GM12874 (cell line): ENCODE results near the gene NOD1.

Experiments
- TF ChIP-seq, protein P1 (sequence below): IDR thresholded peaks from 2 replicates; pipeline ENCODE4 v1.5.1; 2011; ENCODE audit warnings: low read depth, mild to moderate bottlenecking, control low read depth, low read length, moderate library complexity; ENCODE audit not compliant: insufficient read depth

NOD1 gene

DNA sequence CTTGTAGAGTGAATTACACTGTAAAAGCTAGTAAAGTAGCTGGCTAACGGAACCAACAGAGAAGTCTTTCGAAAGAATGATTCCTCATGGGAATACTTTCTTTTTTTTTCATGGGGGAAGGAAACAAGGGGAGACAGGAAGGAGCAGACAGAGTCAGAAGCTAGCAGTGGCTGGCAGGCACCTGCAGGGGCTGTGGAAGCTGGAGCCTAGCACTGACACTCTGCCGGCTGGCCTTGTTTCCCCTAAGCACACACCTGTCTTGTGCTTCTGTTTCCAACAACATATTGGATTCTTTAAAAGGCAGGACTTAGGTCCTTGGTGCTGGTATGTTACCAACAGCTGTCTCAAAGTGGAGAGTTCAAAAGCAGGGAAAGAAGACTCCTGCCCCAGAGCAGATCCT lies 24.7 kb downstream of the NOD1 start:
- TF ChIP-seq, protein P1, sequence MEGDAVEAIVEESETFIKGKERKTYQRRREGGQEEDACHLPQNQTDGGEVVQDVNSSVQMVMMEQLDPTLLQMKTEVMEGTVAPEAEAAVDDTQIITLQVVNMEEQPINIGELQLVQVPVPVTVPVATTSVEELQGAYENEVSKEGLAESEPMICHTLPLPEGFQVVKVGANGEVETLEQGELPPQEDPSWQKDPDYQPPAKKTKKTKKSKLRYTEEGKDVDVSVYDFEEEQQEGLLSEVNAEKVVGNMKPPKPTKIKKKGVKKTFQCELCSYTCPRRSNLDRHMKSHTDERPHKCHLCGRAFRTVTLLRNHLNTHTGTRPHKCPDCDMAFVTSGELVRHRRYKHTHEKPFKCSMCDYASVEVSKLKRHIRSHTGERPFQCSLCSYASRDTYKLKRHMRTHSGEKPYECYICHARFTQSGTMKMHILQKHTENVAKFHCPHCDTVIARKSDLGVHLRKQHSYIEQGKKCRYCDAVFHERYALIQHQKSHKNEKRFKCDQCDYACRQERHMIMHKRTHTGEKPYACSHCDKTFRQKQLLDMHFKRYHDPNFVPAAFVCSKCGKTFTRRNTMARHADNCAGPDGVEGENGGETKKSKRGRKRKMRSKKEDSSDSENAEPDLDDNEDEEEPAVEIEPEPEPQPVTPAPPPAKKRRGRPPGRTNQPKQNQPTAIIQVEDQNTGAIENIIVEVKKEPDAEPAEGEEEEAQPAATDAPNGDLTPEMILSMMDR: no peak

DNA sequence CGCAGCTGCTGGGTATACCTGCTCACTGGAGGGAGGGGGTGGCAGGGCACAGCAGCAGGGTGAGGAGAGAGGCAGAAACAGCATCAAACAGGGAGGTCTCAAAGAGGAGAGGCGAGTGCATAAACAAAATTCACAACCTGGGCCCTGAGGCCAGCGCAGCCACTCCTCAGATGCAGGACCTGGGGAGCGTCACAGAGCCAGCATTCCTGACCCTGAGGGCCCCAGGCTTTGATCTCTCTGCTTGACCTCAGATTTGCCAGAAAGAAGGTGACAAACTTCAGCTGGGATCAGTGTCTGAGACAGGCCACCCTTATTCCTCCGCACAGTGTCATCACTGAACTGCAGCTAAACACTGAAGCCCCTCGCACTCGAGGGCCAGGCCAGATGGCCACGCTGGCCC lies 25.6 kb downstream of the NOD1 start:
- TF ChIP-seq, protein P1: no peak

DNA sequence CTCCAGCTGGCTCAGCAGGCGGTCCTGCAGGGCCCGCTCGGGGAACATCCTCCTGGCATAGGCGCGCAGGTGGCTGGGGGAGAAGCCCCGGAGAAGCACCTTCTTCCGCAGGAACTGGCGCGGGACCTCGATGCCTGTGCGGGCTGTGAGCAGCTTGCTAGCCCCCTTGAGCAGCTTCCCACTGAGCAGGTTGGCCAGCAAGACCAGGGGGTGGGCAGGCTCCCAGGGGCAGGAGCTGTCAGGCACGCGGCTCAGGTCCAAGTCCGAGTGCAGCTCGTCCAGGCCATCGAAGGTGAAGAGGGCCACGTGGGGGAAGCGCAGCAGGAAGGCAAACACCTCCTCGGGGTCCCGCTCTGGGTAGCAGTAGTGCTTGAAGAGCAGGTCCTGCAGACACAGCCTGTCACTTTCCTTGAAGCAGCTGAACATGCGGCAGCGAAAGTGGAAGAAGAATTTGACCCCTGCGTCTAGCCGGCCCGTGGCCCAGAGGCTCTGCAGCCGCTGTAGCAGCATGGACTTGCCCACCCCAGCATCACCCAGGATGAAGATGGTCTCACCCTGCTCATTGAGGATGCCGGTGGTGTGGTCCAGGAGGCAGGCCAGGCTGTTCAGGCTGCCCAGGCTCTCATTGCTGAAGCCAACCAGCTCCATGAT lies 26.2 kb downstream of the NOD1 start:
- TF ChIP-seq, protein P1: no peak

DNA sequence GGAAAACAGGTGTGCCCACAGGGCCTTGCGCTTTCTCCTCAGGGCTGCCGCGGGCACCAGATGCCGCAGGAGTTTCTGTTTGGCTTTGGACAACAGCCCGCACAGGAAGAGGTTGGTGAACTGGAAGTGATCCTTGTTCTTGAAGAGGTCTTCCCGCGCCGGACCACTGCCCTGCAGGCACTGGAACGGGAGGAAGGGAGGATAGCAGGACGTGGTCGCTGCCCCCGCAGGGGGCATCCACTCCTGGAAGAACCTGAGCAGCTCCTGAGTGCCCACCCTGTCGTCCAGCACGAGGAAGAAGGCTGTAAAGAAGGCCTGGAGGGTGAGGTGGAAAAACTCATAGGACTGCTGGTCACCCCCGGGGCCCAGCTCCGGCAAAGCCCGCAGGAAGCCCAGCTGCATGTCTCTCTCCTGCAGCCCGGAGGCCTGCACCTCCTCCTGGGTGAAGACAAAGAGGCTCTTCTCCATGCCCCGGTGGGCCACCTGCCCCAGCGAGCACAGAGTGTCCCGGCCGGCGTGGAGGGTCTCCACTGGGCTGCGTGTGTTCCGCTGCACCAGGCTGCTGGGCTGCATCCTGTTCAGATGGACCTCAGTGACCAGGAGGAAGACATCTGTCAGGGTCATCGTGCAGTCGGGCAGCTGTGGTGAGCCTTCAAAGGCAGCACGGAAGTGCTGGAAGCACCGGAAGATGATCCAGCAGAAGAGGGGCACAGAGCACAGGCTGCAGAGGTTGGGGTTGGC lies 26.9 kb downstream of the NOD1 start:
- TF ChIP-seq, protein P1: no peak

DNA sequence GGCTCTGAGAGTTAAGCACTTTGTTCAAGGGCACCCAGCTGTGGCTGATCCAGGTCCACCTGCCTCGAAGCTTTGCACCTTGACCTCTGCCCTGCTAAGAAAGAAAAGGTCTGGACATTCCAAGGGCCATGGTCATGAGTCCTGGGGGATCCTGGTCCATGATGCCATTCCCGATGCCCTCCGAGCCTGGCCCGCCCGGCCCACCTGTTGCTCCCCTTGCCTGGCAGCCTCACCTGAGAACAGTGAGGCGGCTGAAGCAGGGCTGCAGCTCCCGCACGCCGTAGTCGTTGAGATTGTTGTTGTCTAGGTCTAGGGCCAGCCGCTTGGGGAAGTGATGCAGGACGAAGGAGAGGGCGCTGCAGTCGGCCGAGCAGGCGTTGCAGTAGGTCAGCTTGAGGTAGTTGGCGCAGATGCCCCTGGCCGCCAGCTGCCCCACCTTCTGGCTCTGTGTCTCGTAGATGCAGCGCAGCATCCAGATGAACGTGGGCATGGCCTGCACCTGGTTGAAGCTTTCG lies 27.5 kb downstream of the NOD1 start:
- TF ChIP-seq, protein P1: no peak

DNA sequence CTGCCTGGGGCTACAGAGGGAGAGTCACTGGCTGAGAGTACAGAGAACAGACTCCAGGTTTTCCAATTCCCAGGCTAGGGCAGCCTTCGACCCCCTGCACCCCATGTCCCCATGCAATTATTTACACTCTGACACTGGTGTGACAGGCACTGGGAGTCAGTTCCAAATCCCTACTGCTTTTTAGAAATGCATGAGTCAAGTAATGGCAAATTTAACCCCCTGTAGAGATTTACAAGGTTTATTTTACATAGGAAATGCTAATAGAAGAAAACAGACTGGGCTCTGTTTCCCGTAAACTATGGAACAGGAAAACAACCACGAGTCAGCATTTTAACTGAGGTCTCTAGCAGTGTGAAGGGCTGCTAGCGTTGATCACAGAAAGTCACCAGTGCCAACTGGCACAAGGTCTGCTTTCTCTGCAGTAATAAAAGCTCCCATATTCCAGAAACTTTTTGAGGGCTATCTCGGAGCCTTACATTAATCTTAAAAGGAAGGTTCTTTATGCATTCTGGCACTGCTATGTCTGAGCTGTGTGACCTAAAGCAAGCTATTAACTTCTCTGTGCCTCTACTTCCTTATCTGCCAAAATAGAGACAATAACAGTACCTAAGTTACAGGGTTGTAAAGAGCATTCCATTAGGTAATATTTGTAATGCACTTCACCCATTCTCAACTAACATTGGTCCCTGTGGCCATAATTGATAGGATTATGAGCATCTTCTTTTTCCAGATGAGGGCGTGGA lies 28.2 kb downstream of the NOD1 start:
- TF ChIP-seq, protein P1: no peak

DNA sequence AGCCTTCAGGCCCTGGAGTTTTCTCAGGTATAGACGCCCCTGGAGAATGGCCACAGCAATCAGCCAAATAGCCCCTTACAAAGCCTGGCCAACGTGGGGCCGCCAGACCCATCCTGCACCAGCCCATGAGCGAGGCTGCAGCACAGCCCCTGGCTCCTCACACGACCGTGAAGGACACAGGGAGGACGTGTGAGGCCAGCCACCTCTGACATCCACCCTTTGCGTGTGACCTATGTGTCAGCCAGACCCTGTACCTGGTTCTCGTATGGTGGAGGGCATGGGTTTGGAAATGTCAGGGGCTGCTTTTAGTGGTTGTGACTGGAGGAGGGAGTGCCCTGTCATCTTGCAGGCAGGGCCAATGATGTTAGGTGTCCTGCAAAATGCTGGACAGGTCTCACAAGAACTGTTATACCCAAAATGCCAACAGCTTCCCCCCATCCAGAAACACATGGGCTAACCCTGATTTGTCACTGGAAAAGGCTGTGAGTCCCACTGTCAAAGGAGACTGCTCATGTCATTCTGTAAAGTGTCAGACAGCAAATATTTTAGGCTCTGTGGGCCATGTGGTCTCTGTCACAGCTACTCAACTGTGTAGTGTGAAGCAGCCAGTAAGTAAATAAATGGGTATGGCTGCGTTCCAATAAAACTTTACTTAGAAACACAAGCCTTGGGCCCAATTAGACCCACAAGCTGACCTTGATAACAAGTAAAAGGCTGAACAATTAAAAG lies 30.0 kb downstream of the NOD1 start:
- TF ChIP-seq, protein P1: no peak
